ENCODE data around the gene KIF16B. TPM values are rescaled to one million over a fixed set of nuclear protein-coding genes. Genes with fewer than 3 reads are reported as not detected.

The KIF16B gene
- total and polyA plus RNA-seq, 8 donors: 5.0 to 59.8 (median 24.2) TPM

GRCh38 chr20:16393836-16394235, 179.4 kb downstream of the KIF16B start:
- H3K27ac ChIP-seq: no peak overlapping the region
- no peaks in the 10 kb centered on the region for H3K27me3 ChIP-seq
- H3K4me3 ChIP-seq: no peak overlapping the region
- no peaks in the 10 kb centered on the region for H3K9me3 ChIP-seq
- TF ChIP-seq POLR2A (IDR thresholded peaks at IDR 0.05) (no peak), EP300 (IDR thresholded peaks at IDR 0.05) (no peak), POLR2AphosphoS5 (IDR thresholded peaks at IDR 0.05) (no peak), CTCF (IDR thresholded peaks at IDR 0.05) (no peak)
- peaks cover 0 to 23% (median 9%) of the 10 kb centered on the region in 4 donors for H3K36me3 ChIP-seq
- WGBS, 5 donors: 55 to 83% (median 73%) methylated on average over 3 of the region's 3 CpGs
- intact Hi-C loops (cut with DNase I; ENCODE audit: low total_unique reads): no loop called here
- no peak for DNase-seq
- H3K4me1 ChIP-seq: peaks cover 0 to 11% (median 4%) of the 10 kb centered on the region in 4 donors

GRCh38 chr20:16393297-16393696, 180.0 kb downstream of the KIF16B start:
- H3K36me3 ChIP-seq: peaks cover 0 to 25% (median 9%) of the 10 kb centered on the region in 4 donors
- no peaks in the 10 kb centered on the region for H3K9me3 ChIP-seq
- H3K4me3 ChIP-seq: no peak overlapping the region
- peak; percentile 31 to 43 for DNase-seq
- no peak for TF ChIP-seq POLR2A (IDR thresholded peaks at IDR 0.05)
- TF ChIP-seq POLR2AphosphoS5 (IDR thresholded peaks at IDR 0.05): no peak
- no peak for TF ChIP-seq CTCF (IDR thresholded peaks at IDR 0.05)
- TF ChIP-seq EP300 (IDR thresholded peaks at IDR 0.05): no peak
- H3K4me1 ChIP-seq: peaks cover 0 to 11% (median 4%) of the 10 kb centered on the region in 4 donors
- no peaks in the 10 kb centered on the region for H3K27me3 ChIP-seq
- H3K27ac ChIP-seq: no peak overlapping the region
- 27 to 64% (median 47%) methylated on average over 2 of the region's 2 CpGs for WGBS, 5 donors
- intact Hi-C loops (cut with DNase I; ENCODE audit: low total_unique reads): no loop called here

GRCh38 chr20:16392346-16392745, 180.9 kb downstream of the KIF16B start:
- Histone ChIP-seq H3K4me1 (peaks cover 0 to 7% (median 2%) of the 10 kb centered on the region in 4 donors), H3K9me3 (no peaks in the 10 kb centered on the region), H3K36me3 (peaks cover 0 to 29% (median 12%) of the 10 kb centered on the region in 4 donors), H3K27ac (no peak overlapping the region), H3K27me3 (no peaks in the 10 kb centered on the region), H3K4me3 (no peak overlapping the region)
- TF ChIP-seq POLR2A (IDR thresholded peaks at IDR 0.05): no peak
- TF ChIP-seq POLR2AphosphoS5 (IDR thresholded peaks at IDR 0.05): no peak
- TF ChIP-seq EP300 (IDR thresholded peaks at IDR 0.05): no peak
- TF ChIP-seq CTCF (IDR thresholded peaks at IDR 0.05): no peak
- no peak for DNase-seq
- WGBS, 5 donors: 89 to 96% (median 94%) methylated on average over 8 of the region's 8 CpGs
- intact Hi-C loops (cut with DNase I; ENCODE audit: low total_unique reads): no loop called here

- H3K4me1 ChIP-seq: no peaks in the 10 kb centered on the region
- H3K4me3 ChIP-seq: no peak overlapping the region
- H3K27ac ChIP-seq: no peak overlapping the region
- TF ChIP-seq POLR2A (IDR thresholded peaks at IDR 0.05): no peak
- no peak for TF ChIP-seq POLR2AphosphoS5 (IDR thresholded peaks at IDR 0.05)
- TF ChIP-seq EP300 (IDR thresholded peaks at IDR 0.05): no peak
- TF ChIP-seq CTCF (IDR thresholded peaks at IDR 0.05): no peak
- DNase-seq: no peak
- intact Hi-C loops (cut with DNase I; ENCODE audit: low total_unique reads): no loop called here
- peaks cover 0 to 37% (median 23%) of the 10 kb centered on the region in 4 donors for H3K36me3 ChIP-seq
- H3K9me3 ChIP-seq: no peaks in the 10 kb centered on the region
- H3K27me3 ChIP-seq: no peaks in the 10 kb centered on the region
- 79 to 92% (median 83%) methylated on average over 4 of the region's 4 CpGs for WGBS, 5 donors
Observed at GRCh38 chr20:16390991-16391390, 182.3 kb downstream of the KIF16B start.

Data from stomach (tissue), 9 donors.